H1 (cell line): ENCODE data around the gene AKT1S1. TPM values are rescaled to one million over a fixed set of nuclear protein-coding genes. Genes with fewer than 3 reads are reported as not detected.

Experiments
- CTCF ChIA-PET: fragments of 300-600 bp; sonication (Branson Sonifier 250); formaldehyde crosslinking; loops from one replicate; lab custom pipeline; 2021; ENCODE audit not compliant: partially characterized antibody; lab: Charles Lee
- POLR2A ChIA-PET: fragments of 300-600 bp; sonication (Branson Sonifier 250); formaldehyde crosslinking; loops from one replicate; lab custom pipeline; 2021; ENCODE audit warnings: inconsistent platforms; ENCODE audit not compliant: partially characterized antibody; lab: Charles Lee
- DNase-seq, 2 experiments: peaks; one replicate each; pipeline versions ENCODE4 v3.0.0 to v3.0.0-alpha.2; 2010 to 2022; ENCODE audit warnings: low spot score in 2 of 2, low read depth in 1 of 2, mixed read lengths in 1 of 2
- FAIRE-seq: peaks from 2 replicates; lab custom pipeline; 2011; peaks lifted over from hg19 to GRCh38; lab: Jason Lieb, UNC
- H2AFZ ChIP-seq: 2 replicates; pipeline ENCODE4 v1.8.1; 2012; ENCODE audit warnings: low read length, inconsistent platforms
- H2AK5ac ChIP-seq: 2 replicates; pipeline ENCODE4 v1.6.1; 2013; ENCODE audit warnings: low read depth, low read length
- H2BK120ac ChIP-seq: replicated peaks from 2 replicates; pipeline ENCODE3; 2013; ENCODE audit warnings: low read depth, low read length, inconsistent platforms
- H2BK12ac ChIP-seq: 2 replicates; pipeline ENCODE4 v1.6.1; 2013; ENCODE audit warnings: low read depth, low read length
- H2BK15ac ChIP-seq: 2 replicates; pipeline ENCODE4 v1.6.1; 2013; ENCODE audit warnings: low read length
- H2BK20ac ChIP-seq: 2 replicates; pipeline ENCODE4 v1.6.1; 2013; ENCODE audit warnings: low read length
- H2BK5ac ChIP-seq: 2 replicates; pipeline ENCODE4 v1.6.1; 2013; ENCODE audit warnings: low read depth, low read length
- H3K14ac ChIP-seq: 2 replicates; pipeline ENCODE4 v1.6.1; 2013; ENCODE audit warnings: inconsistent platforms; ENCODE audit not compliant: insufficient read length
- H3K18ac ChIP-seq: 2 replicates; pipeline ENCODE4 v1.6.1; 2013; ENCODE audit warnings: low read length; ENCODE audit errors: extremely low read depth
- H3K23ac ChIP-seq: 2 replicates; pipeline ENCODE4 v1.6.1; 2013; ENCODE audit warnings: inconsistent platforms; ENCODE audit not compliant: insufficient read length
- H3K23me2 ChIP-seq: 2 replicates; pipeline ENCODE4 v1.6.1; 2013; ENCODE audit warnings: low read depth, low read length
- H3K27ac ChIP-seq: 2 replicates; pipeline ENCODE4 v1.6.1; 2011; ENCODE audit warnings: low read depth, low read length, inconsistent platforms
- H3K27me3 ChIP-seq, 4 experiments: replicated peaks in 1 of 4; 1 replicate in 1 of 4; 2 replicates in 3 of 4; pipeline versions ENCODE4 v1.6.1 to v1.8.1; 2011 to 2013; ENCODE audit warnings: low read length in 3 of 4, mild to moderate bottlenecking in 3 of 4, inconsistent platforms in 2 of 4, mixed read lengths in 2 of 4, moderate library complexity in 1 of 4; ENCODE audit not compliant: control insufficient read depth in 3 of 4, insufficient read depth in 3 of 4; ENCODE audit errors: extremely low read depth in 1 of 4
- H3K36me3 ChIP-seq, 4 experiments: 2 replicates each; pipeline versions ENCODE4 v1.6.1 to v1.8.1; 2011 to 2013; ENCODE audit warnings: mild to moderate bottlenecking in 4 of 4, low read length in 3 of 4, moderate library complexity in 2 of 4, control low read depth in 1 of 4, inconsistent platforms in 1 of 4; ENCODE audit not compliant: insufficient read depth in 4 of 4, control insufficient read depth in 2 of 4
- H3K4ac ChIP-seq: replicated peaks from 2 replicates; pipeline ENCODE3; 2013; ENCODE audit warnings: low read length, low read depth, mixed read lengths, inconsistent platforms; ENCODE audit not compliant: insufficient read length
- H3K4me1 ChIP-seq, 4 experiments: replicated peaks in 1 of 4; 1 replicate in 1 of 4; 2 replicates in 3 of 4; pipeline versions ENCODE4 v1.6.1 to v1.8.1; 2011 to 2013; ENCODE audit warnings: low read length in 3 of 4, inconsistent platforms in 2 of 4, mixed read lengths in 1 of 4; ENCODE audit not compliant: insufficient read depth in 4 of 4, control insufficient read depth in 3 of 4
- H3K4me2 ChIP-seq, 2 experiments: 2 replicates each; pipeline versions ENCODE4 v1.6.1 to v1.8.1; 2011 to 2013; ENCODE audit warnings: low read depth in 2 of 2, low read length in 2 of 2, control low read depth in 1 of 2, inconsistent platforms in 1 of 2, mild to moderate bottlenecking in 1 of 2; ENCODE audit not compliant: insufficient read depth in 1 of 2
- H3K4me3 ChIP-seq, 4 experiments: fragments of 200-600, 300-600 bp in 1 of 4; sonication (generic), shearing (Covaris generic), sonication (Bioruptor Twin) in 1 of 4; 2 replicates each; pipeline versions ENCODE4 v1.5.1 to v1.8.1; 2011 to 2016; ENCODE audit warnings: low read length in 4 of 4, low read depth in 3 of 4, control low read depth in 2 of 4, inconsistent platforms in 2 of 4, mild to moderate bottlenecking in 2 of 4, mixed read lengths in 1 of 4, moderate library complexity in 1 of 4; ENCODE audit not compliant: insufficient read depth in 2 of 4; ENCODE audit errors: extremely low read depth in 1 of 4
- H3K56ac ChIP-seq: replicated peaks from 2 replicates; pipeline ENCODE3; 2013; ENCODE audit warnings: low read depth, mild to moderate bottlenecking, mixed read lengths, low read length, inconsistent platforms; ENCODE audit not compliant: insufficient read length
- H3K79me1 ChIP-seq: 2 replicates; pipeline ENCODE4 v1.6.1; 2013; ENCODE audit warnings: low read depth, low read length, control low read depth
- H3K79me2 ChIP-seq, 2 experiments: 2 replicates each; pipeline versions ENCODE4 v1.6.1 to v1.8.1; 2012 to 2013; ENCODE audit warnings: low read length in 2 of 2, mild to moderate bottlenecking in 2 of 2, inconsistent platforms in 1 of 2; ENCODE audit not compliant: insufficient read depth in 2 of 2, control insufficient read depth in 1 of 2
- H3K9ac ChIP-seq, 4 experiments: replicated peaks in 1 of 4; 1 replicate in 1 of 4; 2 replicates in 3 of 4; pipeline versions ENCODE4 v1.6.1 to v1.8.1; 2011 to 2013; ENCODE audit warnings: low read depth in 3 of 4, low read length in 3 of 4, control low read depth in 2 of 4, mild to moderate bottlenecking in 2 of 4, moderate library complexity in 2 of 4, inconsistent platforms in 1 of 4; ENCODE audit errors: extremely low read depth in 1 of 4
- H3K9me3 ChIP-seq, 2 experiments: 2 replicates each; pipeline versions ENCODE4 v1.6.1 to v1.8.1; 2012 to 2013; ENCODE audit warnings: mild to moderate bottlenecking in 2 of 2, moderate library complexity in 2 of 2, control low read depth in 1 of 2, inconsistent platforms in 1 of 2, low read depth in 1 of 2, low read length in 1 of 2, mixed read lengths in 1 of 2; ENCODE audit not compliant: insufficient read depth in 2 of 2
- H4K20me1 ChIP-seq, 2 experiments: replicated peaks in 1 of 2; 2 replicates each; pipeline versions ENCODE3 to v1.8.1; 2011 to 2013; ENCODE audit warnings: inconsistent platforms in 2 of 2, low read length in 2 of 2, mild to moderate bottlenecking in 1 of 2; ENCODE audit not compliant: insufficient read depth in 2 of 2, control insufficient read depth in 1 of 2
- H4K5ac ChIP-seq: 2 replicates; pipeline ENCODE4 v1.6.1; 2013; ENCODE audit warnings: low read length, low read depth, mixed read lengths, inconsistent platforms; ENCODE audit not compliant: insufficient read length
- H4K8ac ChIP-seq: 2 replicates; pipeline ENCODE4 v1.8.0; 2013; ENCODE audit warnings: mild to moderate bottlenecking, moderate library complexity, low read length, inconsistent platforms; ENCODE audit not compliant: insufficient read depth; ENCODE audit errors: extremely low read depth
- H4K91ac ChIP-seq: replicated peaks from 2 replicates; pipeline ENCODE3; 2013; ENCODE audit warnings: low read length, mixed read lengths, inconsistent platforms; ENCODE audit not compliant: insufficient read length
- CHD2 ChIP-seq: IDR thresholded peaks from 2 replicates; pipeline ENCODE4 v1.6.1; 2012; ENCODE audit warnings: low read length, improper control_type of control experiment
- EZH2 ChIP-seq: fragments of 200-600 bp; sonication (generic); IDR thresholded peaks from 2 replicates; pipeline ENCODE4 v1.7.1; 2012; ENCODE audit warnings: low read depth, mild to moderate bottlenecking, moderate library complexity, low read length, inconsistent platforms; ENCODE audit not compliant: severe bottlenecking
- HDAC2 ChIP-seq, 2 experiments: fragments of 300-600 bp in 1 of 2; sonication (generic) in 1 of 2; IDR thresholded peaks; 2 replicates each; pipeline ENCODE4 v1.6.1; 2011 to 2012; ENCODE audit warnings: low read depth in 2 of 2, low read length in 2 of 2, mild to moderate bottlenecking in 2 of 2, moderate library complexity in 2 of 2, borderline replicate concordance in 1 of 2, inconsistent platforms in 1 of 2
- RBBP5 ChIP-seq: IDR thresholded peaks from 2 replicates; pipeline ENCODE4 v1.7.1; 2012; ENCODE audit warnings: low read depth, mild to moderate bottlenecking, inconsistent platforms, low read length, moderate library complexity, borderline replicate concordance
- SP2 ChIP-seq: IDR thresholded peaks from 2 replicates; pipeline ENCODE4 v1.6.1; 2012; ENCODE audit warnings: mild to moderate bottlenecking, low read length, inconsistent platforms
- whole genome bisulfite sequencing, 2 experiments: shearing (Covaris generic) in 1 of 2; methylation state at CpG; one replicate each; pipeline versions ENCODE4 v1.1.6 to v1.1.7; 2013 to 2015; ENCODE audit warnings: low lambda C conversion rate in 2 of 2, mixed read lengths in 2 of 2, inconsistent platforms in 1 of 2, low coverage in 1 of 2, missing lambda C conversion rate in 1 of 2; ENCODE audit not compliant: insufficient replicate concordance in 2 of 2, insufficient coverage in 1 of 2, insufficient read length in 1 of 2; ENCODE audit errors: extremely low coverage in 1 of 2, missing lambda C conversion rate in 1 of 2; 5-methylcytosine and 5-hydroxymethylcytosine counted together
- polyA plus RNA-seq, 7 experiments: library from polyadenylated mRNA; depleted of rRNA in 3 of 7; stranded (reverse) in 5 of 7; unstranded in 2 of 7; fragments of >200 nt in 5 of 7; fragments of 200-250 nt in 2 of 7; gene quantifications; 1 replicate in 5 of 7; 2 replicates in 1 of 7; 4 replicates in 1 of 7; pipeline versions ENCODE4 v1.2.1 to v1.2.3, GENCODE V29; 2011 to 2013; ENCODE audit warnings: missing spikeins in 2 of 7, mixed read lengths in 2 of 7
- total RNA-seq: library from RNA; stranded (reverse); fragmentation: NEBNext Ultra II Directional; extraction: Animal tissue kit (Norgen Biotek cat#: 25700); gene quantifications from 2 replicates; pipeline ENCODE4 v1.2.1, GENCODE V29; 2021

The AKT1S1 gene
- total and polyA plus RNA-seq, 2 of the 8 experiments (the other 6 are each of a cell fraction or from before 2014, with no cell fraction given), result 40.7 to 45.9 TPM

- Histone ChIP-seq H2BK5ac (no peak overlapping the region), H3K27ac (no peak overlapping the region), H2BK20ac (no peak overlapping the region), H4K5ac (no peak overlapping the region), H3K9ac (no peak overlapping the region), H4K8ac (no peak overlapping the region), H3K14ac (no peak overlapping the region), H3K79me1 (peaks cover 9% of the 10 kb centered on the region; the same call in 1 of the 2 replicates), H3K79me2 (peaks cover 0 to 12% of the 10 kb centered on the region in 2 experiments; a peak in 2 of 4 replicates), H3K4me2 (no peak overlapping the region), H2BK120ac (no peak overlapping the region), H3K18ac (no peak overlapping the region), H2AFZ (no peak overlapping the region), H3K4me3 (no peak overlapping the region), H3K4me1 (peaks cover 0 to 7% (median 4%) of the 10 kb centered on the region in 4 experiments; a peak in 6 of 7 replicates), H2BK15ac (no peak overlapping the region), H2BK12ac (no peak overlapping the region), H4K91ac (no peak overlapping the region), H3K4ac (no peak overlapping the region), H3K23ac (no peak overlapping the region), H3K23me2 (peaks cover 7% of the 10 kb centered on the region), H2AK5ac (no peak overlapping the region), H3K36me3 (peaks cover 24 to 56% (median 47%) of the 10 kb centered on the region in 4 experiments), H3K56ac (no peak overlapping the region), H3K9me3 (no peaks in the 10 kb centered on the region), H4K20me1 (peaks cover 10 to 21% of the 10 kb centered on the region in 2 experiments), H3K27me3 (no peaks in the 10 kb centered on the region)
- FAIRE-seq, result no peak
- POLR2A ChIA-PET, result interaction anchor here (1.5 to 1.7 kb wide), 3 partner anchors 13 to 16 kb away, joined by 3 to 5 read pairs (median 5); no protein-coding TSS in a partner anchor
- CTCF ChIA-PET, result interaction anchor here (2.0 kb wide), 1 partner anchor 9 kb away, joined by 5 read pairs; no protein-coding TSS in a partner anchor
- TF ChIP-seq HDAC2 (IDR thresholded peaks at IDR 0.05; ENCODE audit: borderline replicate concordance in 1 of 2, low read depth in 2 of 2, low read length in 2 of 2) (no peak), SP2 (no peak), CHD2 (no peak), EZH2 (no peak), RBBP5 (no peak)
- 97% methylated on average over 10 of the region's 14 CpGs; no CpG with 5 or more reads in 1 of the 2 experiments for WGBS, 2 experiments
- DNase-seq, result no peak
These were observed 5.5 kb upstream of the AKT1S1 start for GRCh38 chr19:49882643-49883042.
